Globus pallidus (tissue), 1 donor: ENCODE data around the gene SPDYE2.
"Not testable (repeated sequence)": the region's sequence is repeated elsewhere in the genome, so short reads cannot be mapped to it uniquely, and the experiment has no call there.

ENCODE experiments used
- DNase-seq: peaks from one replicate; pipeline ENCODE4 v3.0.0-alpha.2; 2015; ENCODE audit warnings: low spot score

Gene SPDYE2

DNA sequence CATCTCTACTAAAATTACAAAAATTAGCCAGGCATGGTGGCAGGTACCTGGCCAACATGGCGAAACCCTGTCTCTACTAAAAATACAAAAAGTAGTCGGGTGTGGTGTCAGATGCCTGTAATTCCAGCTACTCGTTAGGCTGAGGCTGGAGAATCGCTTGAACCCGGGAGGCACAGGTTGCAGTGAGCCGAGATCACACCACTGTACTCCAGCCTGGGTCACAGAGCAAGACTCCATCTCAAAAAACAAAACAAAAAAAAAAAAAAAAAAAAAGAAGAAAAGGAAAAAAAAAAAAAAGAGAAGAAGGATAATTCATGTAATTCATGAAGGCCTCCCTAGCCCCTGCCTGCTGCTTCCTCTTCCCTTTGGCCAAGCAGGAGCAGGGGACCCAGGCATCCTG lies 10.4 kb upstream of the SPDYE2 start:
- not testable (repeated sequence) for DNase-seq

DNA sequence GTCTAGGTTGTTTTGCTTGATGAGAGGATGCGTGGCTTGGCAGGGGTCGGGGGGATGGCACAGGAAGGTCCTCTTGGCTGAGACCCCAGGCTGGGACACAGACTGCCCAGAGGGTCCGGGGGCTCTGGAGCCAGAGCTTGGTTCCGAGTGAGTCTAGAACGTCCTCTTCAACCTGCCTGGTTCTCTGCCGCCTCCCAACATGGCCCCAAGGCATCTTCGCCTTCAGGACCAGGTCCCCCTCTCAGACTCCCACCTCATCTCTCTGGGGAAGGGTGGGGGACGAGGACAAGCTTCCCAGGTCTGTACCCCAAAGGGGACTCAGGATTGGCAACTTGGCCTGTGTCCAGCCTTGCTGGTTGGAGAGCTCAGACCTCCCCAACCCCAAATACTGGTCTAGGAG lies 8.9 kb upstream of the SPDYE2 start:
- not testable (repeated sequence) for DNase-seq

DNA sequence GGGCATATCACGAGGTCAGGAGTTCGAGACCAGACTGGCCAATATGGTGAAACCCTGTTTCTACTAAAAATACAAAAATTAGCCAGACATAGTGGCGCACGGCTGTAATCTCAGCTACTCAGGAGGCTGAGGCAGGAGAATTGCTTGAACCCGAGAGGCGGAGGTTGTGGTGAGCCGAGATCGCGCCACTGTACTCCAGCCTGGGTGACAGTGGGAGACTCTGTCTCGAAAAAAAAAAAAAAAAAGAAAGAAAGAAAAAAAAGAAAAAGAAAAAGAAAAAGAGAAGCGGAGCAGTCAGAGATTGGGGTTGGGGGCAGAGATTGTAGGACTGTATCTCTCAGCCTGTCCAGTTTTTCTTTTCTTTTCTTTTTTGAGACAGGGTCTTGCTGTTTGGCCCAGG lies 8.3 kb upstream of the SPDYE2 start:
- not testable (repeated sequence) for DNase-seq

DNA sequence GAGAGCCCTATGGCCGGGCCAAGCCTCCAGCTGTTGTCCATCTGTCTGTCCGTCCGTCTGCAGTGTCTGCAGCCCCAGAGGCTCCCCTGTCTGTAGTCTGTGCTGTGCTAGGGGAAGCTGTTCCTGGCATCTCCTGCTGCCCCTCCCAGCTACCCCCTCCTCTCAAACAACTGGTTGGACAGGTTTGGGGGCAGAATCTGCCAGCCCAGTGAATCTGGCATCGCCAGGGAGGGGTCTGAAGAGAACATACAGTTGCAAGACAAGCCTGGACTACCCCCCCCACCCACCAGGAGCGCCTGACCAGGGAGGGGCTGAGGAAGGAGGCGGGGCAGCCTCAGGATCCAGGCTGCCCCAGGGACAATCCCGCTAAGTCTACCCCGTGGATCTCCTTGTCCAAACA lies 7.4 kb upstream of the SPDYE2 start, which contains the start of gene UPK3BL2:
UPK3BL2 (minus strand) TSS at position 101 of the 400 bp plus-strand sequence; CDS start at position 41, 60 bp downstream.
- not testable (repeated sequence) for DNase-seq

DNA sequence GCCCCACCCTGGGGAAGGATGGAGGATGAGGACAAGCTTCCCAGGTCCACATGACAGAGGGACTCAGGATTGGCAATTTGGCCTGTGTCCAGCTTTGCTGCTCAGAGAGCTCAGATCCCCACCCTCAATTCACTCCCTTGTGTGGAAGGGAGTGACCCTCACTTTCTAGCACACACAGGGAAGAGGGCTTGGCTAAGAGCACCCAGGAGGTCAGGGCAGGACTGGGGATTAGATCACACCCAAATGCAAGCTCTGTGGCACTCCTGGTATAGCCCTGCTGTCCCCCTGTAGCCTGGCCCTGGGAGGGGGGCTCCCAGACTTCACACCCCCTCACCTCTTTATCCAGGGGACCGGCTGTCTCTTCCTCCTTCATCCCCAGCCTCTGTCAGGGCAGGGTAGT lies 6.7 kb upstream of the SPDYE2 start:
- not testable (repeated sequence) for DNase-seq

DNA sequence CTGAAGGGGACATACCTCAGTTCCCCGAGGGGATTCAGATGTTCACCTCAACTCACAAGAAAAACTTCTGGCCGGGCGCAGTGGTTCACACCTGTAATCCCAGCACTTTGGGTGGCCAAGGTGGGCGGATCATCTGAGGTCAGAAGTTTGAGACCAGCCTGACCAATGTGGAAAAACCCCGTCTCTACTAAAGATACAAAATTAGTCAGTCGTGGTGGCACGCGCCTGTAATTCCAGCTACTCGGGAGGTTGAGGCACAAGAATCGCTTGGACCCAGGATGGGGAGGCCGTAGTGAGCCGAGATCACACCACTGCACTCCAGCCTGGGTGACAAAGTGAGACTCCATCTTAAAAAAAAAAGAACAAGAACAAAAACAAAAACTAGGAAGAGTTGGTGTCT lies 5.7 kb upstream of the SPDYE2 start:
- not testable (repeated sequence) for DNase-seq

DNA sequence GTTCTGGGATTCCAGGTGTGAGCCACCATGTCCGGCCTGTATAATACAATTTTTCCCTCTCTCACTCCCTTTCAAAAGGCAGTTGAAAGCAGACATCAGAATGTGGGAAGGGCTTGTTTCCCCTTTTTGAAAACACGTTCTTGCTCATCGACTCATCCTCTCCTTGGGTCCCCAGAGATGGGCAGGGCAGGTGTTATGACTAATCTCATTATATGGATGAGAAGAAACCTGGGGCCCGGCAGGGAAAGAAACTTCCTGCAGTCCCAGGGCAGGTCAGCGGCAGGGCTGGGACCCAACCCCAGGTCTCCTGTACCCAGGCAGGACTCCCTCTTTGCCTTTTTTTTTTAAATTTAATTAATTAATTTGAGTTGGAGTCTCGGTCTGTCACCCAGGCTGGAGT lies 4.7 kb upstream of the SPDYE2 start:
- DNase-seq: not testable (repeated sequence)

DNA sequence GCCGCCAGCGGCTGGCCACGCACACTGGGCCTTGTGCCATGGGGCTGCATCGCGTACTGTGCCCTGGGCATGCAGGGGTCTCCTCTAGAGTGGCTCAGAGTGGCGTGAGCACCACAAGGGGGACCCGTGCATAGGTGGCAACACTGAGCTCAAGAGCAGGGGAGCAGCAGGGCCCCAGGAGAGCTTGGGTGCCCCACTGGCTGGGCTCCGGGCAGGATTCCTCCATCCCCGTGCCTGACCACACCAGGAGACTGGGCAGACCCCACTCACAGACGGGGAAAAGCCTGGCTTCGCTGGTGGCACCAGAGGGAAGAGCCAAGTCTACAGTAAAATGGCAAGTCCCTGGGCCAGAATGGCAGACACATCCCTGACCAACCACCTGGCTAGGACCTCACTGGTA lies 17.6 kb downstream of the SPDYE2 start:
- peak; percentile 8 for DNase-seq

DNA sequence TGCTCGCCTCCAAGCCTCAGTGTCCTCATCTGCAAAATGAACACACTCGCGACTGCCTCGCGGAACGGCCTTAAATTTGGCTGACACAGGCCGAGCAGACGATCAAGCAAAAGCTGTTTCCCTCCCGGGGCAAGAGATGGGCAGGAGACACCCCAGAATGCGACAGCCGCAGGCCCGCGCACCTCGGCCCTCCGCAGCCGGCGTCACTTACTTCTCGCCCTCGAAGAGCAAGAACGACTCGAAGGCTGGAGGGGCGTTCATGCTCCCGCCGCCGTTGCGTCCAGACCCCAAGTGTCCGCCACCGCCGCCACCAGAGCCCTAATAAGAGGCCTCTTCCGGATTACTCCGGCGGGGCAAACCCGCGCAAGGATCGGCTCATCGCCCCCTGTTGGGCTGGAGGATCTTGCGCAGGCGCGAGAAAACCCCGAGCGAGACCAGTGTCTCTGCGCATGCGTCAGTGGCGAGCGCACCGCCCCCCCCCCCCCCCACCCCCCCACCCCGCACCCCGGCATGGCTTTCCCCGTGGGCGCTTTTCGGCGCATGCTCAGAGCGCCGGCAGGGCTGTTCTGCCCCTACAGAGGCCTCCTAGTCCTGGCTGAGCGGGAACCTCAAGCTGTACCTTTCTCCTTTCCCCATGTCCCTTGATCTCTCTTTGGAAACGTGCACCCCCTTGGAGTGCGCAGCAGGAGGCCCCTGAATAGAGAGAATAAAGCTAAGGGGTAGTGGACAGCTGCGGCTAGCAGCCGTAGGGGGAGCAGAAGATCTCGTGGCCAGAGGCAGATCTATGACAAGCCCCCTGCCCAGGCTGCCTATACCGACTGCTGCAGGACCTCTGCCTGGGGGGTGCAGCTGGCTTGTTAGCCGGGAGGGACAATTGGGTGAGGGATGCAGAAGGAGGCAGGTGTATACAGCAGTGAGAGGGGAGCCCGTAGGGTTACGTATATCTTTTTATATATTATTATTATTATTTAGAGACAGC lies 21.5 kb downstream of the SPDYE2 start, which contains the start of gene POLR2J3:
POLR2J3 (minus strand) TSS at position 323 of the 979 bp plus-strand sequence; CDS start at position 261, 62 bp downstream.
- DNase-seq: peak; percentile 94

DNA sequence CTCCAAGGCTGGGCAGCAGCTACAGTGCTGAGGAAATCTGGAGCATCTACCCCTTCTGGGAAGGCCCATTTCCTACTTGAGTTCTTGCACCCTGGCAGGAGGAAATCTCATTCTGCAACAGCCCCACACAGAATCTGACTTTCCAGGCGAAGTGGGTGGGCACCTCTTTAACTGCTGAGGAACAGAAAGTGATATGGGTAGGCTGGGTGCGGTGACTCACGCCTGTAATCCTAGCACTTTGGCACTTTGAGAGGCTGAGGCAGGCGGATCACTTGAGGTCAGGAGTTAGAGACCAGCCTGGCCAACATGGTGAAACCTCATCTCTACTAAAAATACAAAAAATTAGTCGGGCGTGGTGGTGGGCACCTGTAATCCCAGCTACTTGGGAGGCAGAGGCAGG lies 23.6 kb downstream of the SPDYE2 start:
- DNase-seq: not testable (repeated sequence)

DNA sequence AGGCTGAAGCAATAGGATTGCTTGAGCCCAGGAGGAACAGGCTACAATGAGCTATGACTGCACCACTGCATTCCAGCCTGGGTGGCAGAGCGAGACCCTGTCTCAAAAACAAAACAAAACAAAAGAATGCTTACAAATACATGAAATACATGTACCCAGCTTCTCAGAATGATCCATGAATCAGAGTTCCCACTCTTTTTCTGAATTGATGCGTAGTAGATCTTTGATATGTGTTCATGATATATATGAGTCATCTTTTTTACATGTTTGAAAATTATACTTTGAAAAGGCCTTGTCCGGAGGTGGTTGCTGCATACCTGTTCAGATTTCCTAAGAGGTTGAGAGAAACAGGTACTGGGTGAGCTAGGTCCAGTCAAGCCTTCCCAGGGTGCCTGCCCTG lies 25.3 kb downstream of the SPDYE2 start:
- not testable (repeated sequence) for DNase-seq

DNA sequence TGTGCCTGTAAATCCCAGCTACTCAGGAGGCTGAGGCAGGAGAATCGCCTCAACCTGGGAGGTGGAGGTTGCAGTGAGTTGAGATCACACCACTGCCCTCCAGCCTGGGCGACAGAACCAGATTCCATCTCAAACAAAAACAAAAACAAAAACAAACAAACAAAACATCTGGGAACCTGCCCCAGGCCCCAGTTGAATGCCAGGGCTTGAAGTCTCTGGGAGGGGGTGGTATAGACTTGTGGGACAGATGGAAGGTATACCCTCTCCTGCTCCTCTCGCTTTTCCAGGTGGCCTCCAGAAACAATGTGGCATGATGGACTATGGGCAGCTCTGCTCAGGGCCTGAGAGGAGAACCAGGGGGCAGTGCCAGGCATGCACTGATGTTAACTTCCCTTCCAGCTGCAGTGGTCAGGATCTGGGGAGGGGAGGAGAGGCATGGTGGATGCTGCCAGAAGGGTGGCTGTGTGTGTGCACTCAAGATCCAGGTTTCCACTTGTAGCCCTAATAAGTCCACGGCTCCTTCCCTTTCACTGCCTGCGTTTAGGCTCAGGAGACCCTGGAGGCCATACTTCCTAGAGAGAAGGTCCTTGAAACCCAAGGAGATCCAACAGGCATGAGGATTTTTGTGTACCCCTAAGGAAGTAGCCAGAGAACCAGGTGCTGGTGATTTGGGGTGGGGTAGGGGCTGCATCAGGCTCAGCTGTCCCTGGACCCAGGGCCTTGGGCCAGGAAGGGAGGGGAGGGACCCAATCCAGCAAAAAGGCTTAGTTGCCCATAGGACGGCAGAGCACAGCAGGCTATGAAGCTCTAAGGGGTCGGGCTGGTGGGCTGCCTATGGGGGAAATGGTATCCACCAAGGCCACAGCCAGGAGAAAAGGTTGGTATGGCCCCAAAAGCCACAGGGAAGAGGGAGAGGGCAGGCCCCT lies 26.6 kb downstream of the SPDYE2 start:
- not testable (repeated sequence) for DNase-seq

DNA sequence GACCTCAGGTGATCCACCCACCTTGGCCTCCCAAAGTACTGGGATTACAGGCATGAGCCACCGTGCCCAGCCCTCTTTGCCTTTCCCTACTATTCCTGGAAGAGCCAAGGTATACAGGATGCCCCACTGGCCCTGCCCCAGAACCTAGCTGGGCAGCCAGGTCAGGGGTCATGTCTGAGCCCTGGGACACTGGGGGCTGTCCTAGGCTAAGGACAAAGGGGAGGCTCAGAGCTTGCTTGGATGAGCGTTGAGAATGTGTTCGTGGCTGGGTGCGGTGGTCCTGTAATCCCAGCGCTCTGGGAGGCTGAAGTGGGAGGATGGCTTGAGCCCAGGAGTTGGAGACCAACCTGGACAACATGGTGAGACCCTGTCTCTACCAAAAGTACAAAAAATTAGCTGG lies 27.5 kb downstream of the SPDYE2 start:
- DNase-seq: not testable (repeated sequence)

DNA sequence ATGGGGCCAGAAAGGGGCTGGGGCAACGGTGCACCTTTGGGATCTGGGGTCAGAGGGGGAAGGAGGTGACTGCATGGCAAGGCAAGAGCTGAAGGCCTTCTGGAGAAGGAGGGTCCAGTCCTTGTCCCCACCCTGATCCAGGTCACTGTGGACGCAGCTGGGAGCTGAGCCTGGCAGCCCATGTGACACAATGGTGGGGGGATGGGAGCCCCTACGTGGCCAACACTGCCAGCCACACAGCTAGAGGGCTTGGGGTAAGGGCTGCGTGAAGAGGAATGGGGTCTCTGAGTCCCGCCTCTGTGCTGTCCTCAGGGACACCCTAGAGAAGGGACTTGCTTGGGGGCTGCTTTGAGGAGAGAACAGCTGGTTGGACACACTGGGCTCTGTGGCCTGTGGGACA lies 30.7 kb downstream of the SPDYE2 start:
- DNase-seq: not testable (repeated sequence)

DNA sequence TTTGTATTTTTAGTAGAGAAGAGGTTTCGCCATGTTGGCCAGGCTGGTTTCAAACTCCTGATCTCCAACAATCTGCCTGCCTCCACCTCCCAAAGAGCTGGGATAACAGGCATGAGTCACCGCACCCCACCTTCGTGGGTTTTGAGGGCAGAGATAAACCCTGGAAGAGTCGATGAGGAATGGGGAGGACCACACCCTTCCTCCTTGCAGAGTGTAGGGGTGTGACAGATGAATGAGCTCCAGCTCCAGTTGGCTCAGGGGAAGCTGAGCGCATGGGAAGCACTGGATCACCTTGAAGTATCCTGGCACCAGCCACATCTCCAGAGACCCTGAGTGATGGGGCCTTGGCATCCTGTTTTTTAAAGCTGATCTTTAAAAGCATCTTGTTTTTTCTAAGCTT lies 32.5 kb downstream of the SPDYE2 start:
- DNase-seq: not testable (repeated sequence)

DNA sequence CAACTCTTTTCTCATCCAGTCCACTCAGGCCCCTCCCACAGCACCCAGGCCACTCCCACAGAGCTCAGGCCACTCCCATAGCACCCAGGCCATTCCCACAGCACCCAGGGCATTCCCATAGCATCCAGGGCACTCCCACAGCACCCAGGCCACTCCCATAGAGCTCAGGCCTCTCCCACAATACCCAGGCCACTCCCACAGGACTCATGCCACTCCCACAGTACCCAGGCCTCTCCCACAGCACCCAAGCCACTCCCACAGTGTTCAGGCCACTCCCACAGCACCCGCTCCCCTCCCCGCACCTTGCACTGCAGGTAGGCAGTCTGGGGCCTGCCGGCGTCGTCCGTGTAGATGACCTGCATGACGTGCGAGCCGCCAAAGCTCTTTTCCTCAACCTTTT lies 38.8 kb downstream of the SPDYE2 start:
- DNase-seq: not testable (repeated sequence)

DNA sequence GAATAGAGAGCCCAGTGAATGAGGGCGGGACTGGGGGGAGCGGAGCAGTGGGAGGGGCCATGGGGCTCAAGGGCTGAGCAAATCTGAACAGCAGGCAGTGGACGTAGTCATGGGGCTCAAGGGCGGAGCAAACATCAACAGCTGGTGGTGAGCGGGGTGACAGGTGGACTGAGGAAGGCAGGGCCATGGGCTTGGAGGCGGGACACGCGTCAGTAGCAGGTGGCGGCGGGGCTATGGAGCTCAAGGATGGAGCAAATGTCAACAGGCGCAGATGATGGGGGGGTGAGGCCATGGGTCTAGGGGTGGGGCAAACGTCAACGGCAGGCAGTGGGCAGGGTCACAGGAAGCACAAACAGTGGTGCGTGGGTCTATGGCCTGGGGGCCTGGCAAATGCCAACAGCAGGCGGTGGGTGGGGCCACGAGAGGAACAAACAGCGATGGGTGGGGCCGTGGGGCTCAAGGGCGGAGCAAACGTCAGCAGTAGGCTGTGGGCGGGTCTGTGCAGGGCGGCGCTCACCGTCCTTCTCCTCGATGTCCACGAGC lies 41.5 kb downstream of the SPDYE2 start:
- DNase-seq: not testable (repeated sequence)

DNA sequence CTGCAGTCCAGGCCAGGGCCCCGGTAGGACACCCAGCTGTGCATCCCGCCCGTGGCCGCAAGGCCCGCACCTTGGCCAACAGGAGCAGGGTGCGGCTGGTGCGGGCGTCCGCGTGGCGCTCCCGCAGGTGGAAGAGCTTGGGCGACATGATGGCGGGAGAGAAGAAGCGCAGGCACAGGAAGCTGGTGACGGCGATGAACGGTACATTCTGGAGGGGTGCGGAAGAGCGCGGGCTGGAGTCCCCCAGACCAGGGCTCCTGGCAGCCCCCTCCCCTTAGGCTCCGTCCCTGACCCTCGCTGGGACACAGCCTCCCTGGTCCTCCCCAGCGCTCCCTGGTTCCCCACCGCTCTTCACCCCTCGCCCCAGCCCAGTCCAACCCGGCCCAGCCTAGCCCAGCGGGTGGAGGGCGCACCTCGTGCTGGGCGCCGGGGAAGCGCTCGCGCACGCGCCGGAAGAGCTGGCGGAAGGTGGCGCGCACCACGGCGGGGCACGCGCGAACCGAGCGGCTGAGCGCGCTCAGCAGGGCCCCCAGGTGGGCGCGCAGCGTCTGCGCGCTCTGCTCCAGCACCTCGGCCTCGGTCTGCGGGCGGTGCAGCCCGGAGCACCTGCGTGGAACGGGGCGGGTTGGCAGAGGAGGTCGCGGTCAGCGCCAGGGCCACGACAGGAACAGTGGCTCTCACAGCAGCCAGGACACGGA lies 42.8 kb downstream of the SPDYE2 start:
- DNase-seq: not testable (repeated sequence)

DNA sequence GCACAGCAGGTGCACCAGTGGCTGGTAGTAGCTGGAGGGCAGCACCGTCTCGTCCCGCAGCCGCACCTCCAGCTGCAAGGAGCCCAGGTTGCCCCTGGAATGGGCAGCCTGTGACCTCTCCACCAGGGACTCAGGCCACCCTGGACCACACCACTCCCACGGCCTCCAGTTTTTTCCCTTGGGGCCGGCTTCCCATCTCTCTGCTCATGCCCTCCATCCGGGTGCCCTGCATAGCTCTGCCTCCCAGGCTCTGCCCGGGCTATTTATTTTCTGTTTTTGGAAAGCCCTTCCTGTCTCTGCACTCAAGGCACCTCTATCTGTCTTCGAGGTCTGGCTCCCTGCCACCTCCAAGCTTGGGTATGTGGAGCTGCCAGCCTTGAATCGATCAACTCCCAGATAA lies 45.0 kb downstream of the SPDYE2 start:
- DNase-seq: not testable (repeated sequence)

DNA sequence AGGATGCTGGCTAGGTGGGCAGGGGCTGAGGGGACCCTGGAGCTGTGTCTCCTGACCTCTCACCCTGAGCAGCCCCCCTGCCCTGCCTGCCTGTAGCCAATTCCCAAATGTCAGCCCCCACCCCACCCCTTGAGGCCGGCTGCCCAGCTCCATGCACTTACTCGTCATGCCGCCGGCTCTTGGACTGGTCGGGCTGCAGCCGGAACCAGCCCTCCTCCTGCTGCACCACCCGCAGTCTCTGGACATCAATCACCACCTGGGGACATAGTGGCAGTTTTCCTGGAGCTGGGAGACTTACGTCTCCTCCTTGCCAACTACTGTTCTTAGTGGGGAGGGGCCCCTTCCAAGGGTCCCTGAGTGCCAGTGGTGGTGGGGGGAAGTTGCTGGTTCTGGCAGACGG lies 48.7 kb downstream of the SPDYE2 start:
- DNase-seq: not testable (repeated sequence)

DNA sequence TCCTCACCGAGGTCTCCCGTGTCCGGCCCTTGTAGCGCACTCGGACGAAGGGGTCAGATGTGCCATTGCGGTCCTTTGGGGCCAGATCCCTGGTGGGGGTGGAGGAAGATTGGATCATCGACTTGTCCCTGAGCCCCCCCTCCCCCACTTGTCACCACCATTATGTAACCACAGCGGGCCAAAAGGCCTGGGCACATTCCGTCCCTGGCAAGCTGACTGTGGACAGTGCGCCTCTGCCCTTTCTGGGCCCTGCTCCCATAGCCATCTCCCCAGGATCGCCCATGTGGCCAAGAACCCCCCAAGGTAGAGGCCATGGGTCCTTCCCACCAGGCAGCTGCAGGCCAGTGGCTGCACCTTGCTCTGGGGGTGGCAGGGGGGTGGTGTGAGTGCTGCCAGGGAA lies 51.3 kb downstream of the SPDYE2 start:
- not testable (repeated sequence) for DNase-seq
